Gastrocnemius medialis (tissue), 4 donors: ENCODE measurements around the gene NRF1.
"Not testable (repeated sequence)": the region's sequence is repeated elsewhere in the genome, so short reads cannot be mapped to it uniquely, and the experiment has no call there.

Source experiments
- POLR2A ChIP-seq, 2 donors: fragments of 450-650 bp; IDR thresholded peaks; one replicate each; pipeline ENCODE4 v1.6.1; 2017; ENCODE audit warnings: antibody characterized with exemption in 2 of 2, mild to moderate bottlenecking in 2 of 2, moderate library complexity in 2 of 2
- TF ChIP-seq, protein P1 (sequence below), 5 experiments: fragments of 450-650 bp in 3 of 5; fragments of 200-600 bp in 2 of 5; sonication (generic) in 2 of 5; IDR thresholded peaks in 4 of 5; conservative IDR thresholded peaks in 1 of 5; 1 replicate in 4 of 5; 2 replicates in 1 of 5; pipeline ENCODE4 v1.5.1; 2016 to 2019; ENCODE audit warnings: antibody characterized with exemption in 5 of 5, mild to moderate bottlenecking in 3 of 5, moderate library complexity in 3 of 5

DNA sequence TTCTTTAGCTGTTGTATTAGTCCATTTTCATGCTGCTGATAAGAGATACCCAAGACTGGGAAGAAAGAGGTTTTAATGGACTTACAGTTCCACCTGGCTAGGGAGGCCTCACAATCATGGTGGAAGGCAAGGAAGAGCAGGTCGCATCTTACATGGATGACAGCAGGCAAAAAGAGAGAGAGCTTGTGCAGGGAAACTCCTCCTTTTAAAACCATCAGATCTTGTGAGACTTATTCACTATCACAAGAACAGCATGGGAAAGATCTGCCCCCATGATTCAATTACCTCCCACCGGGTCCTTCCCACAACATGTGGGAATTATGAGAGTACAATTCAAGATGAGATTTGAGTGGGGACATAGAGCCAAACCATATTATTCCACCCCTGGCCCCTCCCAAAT is 48.4 kb downstream of the NRF1 start:
- TF ChIP-seq, protein P1, sequence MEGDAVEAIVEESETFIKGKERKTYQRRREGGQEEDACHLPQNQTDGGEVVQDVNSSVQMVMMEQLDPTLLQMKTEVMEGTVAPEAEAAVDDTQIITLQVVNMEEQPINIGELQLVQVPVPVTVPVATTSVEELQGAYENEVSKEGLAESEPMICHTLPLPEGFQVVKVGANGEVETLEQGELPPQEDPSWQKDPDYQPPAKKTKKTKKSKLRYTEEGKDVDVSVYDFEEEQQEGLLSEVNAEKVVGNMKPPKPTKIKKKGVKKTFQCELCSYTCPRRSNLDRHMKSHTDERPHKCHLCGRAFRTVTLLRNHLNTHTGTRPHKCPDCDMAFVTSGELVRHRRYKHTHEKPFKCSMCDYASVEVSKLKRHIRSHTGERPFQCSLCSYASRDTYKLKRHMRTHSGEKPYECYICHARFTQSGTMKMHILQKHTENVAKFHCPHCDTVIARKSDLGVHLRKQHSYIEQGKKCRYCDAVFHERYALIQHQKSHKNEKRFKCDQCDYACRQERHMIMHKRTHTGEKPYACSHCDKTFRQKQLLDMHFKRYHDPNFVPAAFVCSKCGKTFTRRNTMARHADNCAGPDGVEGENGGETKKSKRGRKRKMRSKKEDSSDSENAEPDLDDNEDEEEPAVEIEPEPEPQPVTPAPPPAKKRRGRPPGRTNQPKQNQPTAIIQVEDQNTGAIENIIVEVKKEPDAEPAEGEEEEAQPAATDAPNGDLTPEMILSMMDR (IDR thresholded peaks at IDR 0.05 in 4 of 5, conservative IDR thresholded peaks at IDR 0.05 in 1 of 5): not testable (repeated sequence)
- TF ChIP-seq POLR2A (IDR thresholded peaks at IDR 0.05): not testable (repeated sequence)
